Gastroesophageal sphincter (tissue), 4 donors: ENCODE measurements around the gene PINK1. TPM values are rescaled to one million over a fixed set of nuclear protein-coding genes. Genes with fewer than 3 reads are reported as not detected.

ENCODE experiments used
- ATAC-seq: fragments of 150-250 bp; one replicate; pipeline ENCODE4 v1.9.1; 2016; ENCODE audit warnings: mild to moderate bottlenecking, moderate library complexity
- H3K27ac ChIP-seq, 4 donors: fragments of 200-600 bp; sonication (generic) in 3 of 4; 1 replicate in 3 of 4; 2 replicates in 1 of 4; pipeline ENCODE4 v1.5.1; 2016 to 2019
- H3K27me3 ChIP-seq: fragments of 200-600 bp; sonication (generic); one replicate; pipeline ENCODE4 v1.5.1; 2019
- H3K36me3 ChIP-seq, 2 donors: fragments of 200-600 bp; sonication (generic); one replicate each; pipeline ENCODE4 v1.5.1; 2019; ENCODE audit warnings: control low read depth in 1 of 2
- H3K4me1 ChIP-seq, 3 donors: fragments of 200-600 bp; sonication (generic); 1 replicate in 2 of 3; 2 replicates in 1 of 3; pipeline ENCODE4 v1.5.1; 2016 to 2019; ENCODE audit warnings: control low read depth in 2 of 3
- H3K4me3 ChIP-seq, 2 donors: fragments of 200-600 bp; sonication (generic); one replicate each; pipeline ENCODE4 v1.5.1; 2019; ENCODE audit warnings: mild to moderate bottlenecking in 1 of 2, moderate library complexity in 1 of 2
- H3K9me3 ChIP-seq, 3 donors: fragments of 200-600 bp; sonication (generic); one replicate each; pipeline ENCODE4 v1.5.1; 2017 to 2019; ENCODE audit warnings: control low read depth in 2 of 3
- CTCF ChIP-seq, 4 experiments: fragments of 200-600 bp in 2 of 4; fragments of 450-650 bp in 2 of 4; sonication (generic) in 1 of 4; IDR thresholded peaks; one replicate each; pipeline ENCODE4 v1.5.1; 2017 to 2019; ENCODE audit warnings: antibody characterized with exemption in 4 of 4, mild to moderate bottlenecking in 2 of 4, moderate library complexity in 2 of 4
- EP300 ChIP-seq: sonication (generic); formaldehyde crosslinking; IDR thresholded peaks from one replicate; pipeline ENCODE4 v1.6.1; 2017; ENCODE audit warnings: antibody characterized with exemption, mild to moderate bottlenecking
- POLR2A ChIP-seq, 2 donors: fragments of 450-650 bp; IDR thresholded peaks; one replicate each; pipeline ENCODE4 v1.6.1; 2017; ENCODE audit warnings: antibody characterized with exemption in 2 of 2, mild to moderate bottlenecking in 2 of 2, moderate library complexity in 1 of 2
- POLR2AphosphoS5 ChIP-seq: sonication (generic); formaldehyde crosslinking; IDR thresholded peaks from one replicate; pipeline ENCODE4 v1.6.1; 2017; ENCODE audit warnings: antibody characterized with exemption
- WGBS, 2 donors: methylation state at CpG; one replicate each; pipeline ENCODE4 v1.1.5; 2018; ENCODE audit warnings: low coverage in 1 of 2; 5-methylcytosine and 5-hydroxymethylcytosine counted together
- total RNA-seq, 4 donors: library from RNA; depleted of rRNA; stranded (reverse); fragments of >200 nt; gene quantifications; one replicate each; pipeline ENCODE4 v1.1.0, GENCODE V29; 2016

The PINK1 gene
- total RNA-seq, 4 donors from 2014 or later, result 148 to 269 (median 203) TPM

- Histone ChIP-seq H3K27ac (no peak overlapping the region), H3K9me3 (no peaks in the 10 kb centered on the region), H3K36me3 (no peaks in the 10 kb centered on the region), H3K4me3 (no peak overlapping the region), H3K27me3 (no peaks in the 10 kb centered on the region), H3K4me1 (peaks cover 0 to 19% (median 3%) of the 10 kb centered on the region in 3 donors)
- ATAC-seq, result no peak
- WGBS, 2 donors, result 100% methylated on average over 2 of the region's 2 CpGs; no CpG with 5 or more reads in 1 of the 2 donors
- TF ChIP-seq CTCF (IDR thresholded peaks at IDR 0.05) (no peak), POLR2A (IDR thresholded peaks at IDR 0.05) (no peak), POLR2AphosphoS5 (no peak), EP300 (no peak)
These were observed 22.3 kb upstream of the PINK1 start for GRCh38 chr1:20610970-20611369.

- Histone ChIP-seq H3K9me3 (no peaks in the 10 kb centered on the region), H3K36me3 (no peaks in the 10 kb centered on the region), H3K27ac (no peak overlapping the region), H3K27me3 (no peaks in the 10 kb centered on the region), H3K4me3 (no peak overlapping the region), H3K4me1 (peaks cover 0 to 26% (median 5%) of the 10 kb centered on the region in 3 donors)
- no peak for ATAC-seq
- TF ChIP-seq CTCF (IDR thresholded peaks at IDR 0.05) (no peak), POLR2AphosphoS5 (no peak), POLR2A (IDR thresholded peaks at IDR 0.05) (no peak), EP300 (no peak)
- WGBS, 2 donors, result 98 to 100% methylated on average over 3 to 4 of the region's 5 CpGs
These were observed 21.6 kb upstream of the PINK1 start for GRCh38 chr1:20611652-20612051.

GRCh38 chr1:20612221-20612746, 21.0 kb upstream of the PINK1 start:
- H3K4me3 ChIP-seq, result no peak overlapping the region
- H3K4me1 ChIP-seq, result peaks cover 0 to 31% (median 6%) of the 10 kb centered on the region in 3 donors
- TF ChIP-seq CTCF (IDR thresholded peaks at IDR 0.05), result no peak
- no peak for ATAC-seq
- no peak overlapping the region for H3K27ac ChIP-seq
- WGBS, 2 donors, result 63 to 70% methylated on average over 4 to 6 of the region's 11 CpGs
- H3K36me3 ChIP-seq, result no peaks in the 10 kb centered on the region
- no peaks in the 10 kb centered on the region for H3K27me3 ChIP-seq
- no peaks in the 10 kb centered on the region for H3K9me3 ChIP-seq

- H3K27ac ChIP-seq, result peak overlapping the region in 3 of 4 donors; percentile 71 to 80 (median 72)
These were observed 19.1 kb upstream of the PINK1 start for GRCh38 chr1:20614131-20614579.

More at GRCh38 chr1:20614131-20614579, 19.1 kb upstream of the PINK1 start:
- H3K4me1 ChIP-seq, result peaks cover 0 to 31% (median 6%) of the 10 kb centered on the region in 3 donors
- TF ChIP-seq POLR2A (IDR thresholded peaks at IDR 0.05) (no peak), CTCF (IDR thresholded peaks at IDR 0.05) (no peak), EP300 (no peak), POLR2AphosphoS5 (no peak)
- H3K4me3 ChIP-seq, result no peak overlapping the region
- no peaks in the 10 kb centered on the region for H3K9me3 ChIP-seq
- H3K27me3 ChIP-seq, result no peaks in the 10 kb centered on the region
- H3K36me3 ChIP-seq, result no peaks in the 10 kb centered on the region
- WGBS, 2 donors, result 62 to 80% methylated on average over 1 to 3 of the region's 3 CpGs
- ATAC-seq, result no peak
